HG03064 (cell line): ENCODE results near the gene IL10RA.

Experiments
- ATAC-seq: cut with Tn5 transposase; IDR thresholded peaks from one replicate; pipeline ENCODE4 v1.9.1; 2021; ENCODE audit warnings: low read depth; ENCODE audit not compliant: unreplicated experiment

The IL10RA gene

GRCh38 chr11:118004543-118005223 is 18.5 kb downstream of the IL10RA start:
- no peak for ATAC-seq

- ATAC-seq = no peak
These were observed 19.3 kb downstream of the IL10RA start for GRCh38 chr11:118005224-118006152.

GRCh38 chr11:118006153-118006534 is 19.9 kb downstream of the IL10RA start:
- ATAC-seq = no peak

DNA sequence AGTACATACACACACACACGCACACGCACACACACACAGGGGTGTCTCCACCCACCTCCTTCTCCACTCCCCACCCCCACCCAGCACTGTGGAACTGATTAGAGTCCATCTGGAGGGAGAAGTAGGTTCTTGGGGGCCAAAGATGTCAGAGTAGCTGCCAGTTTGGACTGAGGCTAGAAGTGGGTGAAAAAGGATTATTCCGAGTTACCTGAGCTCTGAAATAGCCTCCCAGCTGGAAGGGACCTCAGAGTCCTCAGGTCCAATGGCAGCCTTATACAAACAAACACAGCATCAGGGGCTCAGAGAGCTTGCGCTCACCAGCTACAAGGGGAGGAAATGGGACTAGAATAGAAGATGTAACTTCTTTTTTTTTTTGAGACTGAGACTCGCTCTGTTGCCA is 20.8 kb downstream of the IL10RA start:
- ATAC-seq = no peak

DNA sequence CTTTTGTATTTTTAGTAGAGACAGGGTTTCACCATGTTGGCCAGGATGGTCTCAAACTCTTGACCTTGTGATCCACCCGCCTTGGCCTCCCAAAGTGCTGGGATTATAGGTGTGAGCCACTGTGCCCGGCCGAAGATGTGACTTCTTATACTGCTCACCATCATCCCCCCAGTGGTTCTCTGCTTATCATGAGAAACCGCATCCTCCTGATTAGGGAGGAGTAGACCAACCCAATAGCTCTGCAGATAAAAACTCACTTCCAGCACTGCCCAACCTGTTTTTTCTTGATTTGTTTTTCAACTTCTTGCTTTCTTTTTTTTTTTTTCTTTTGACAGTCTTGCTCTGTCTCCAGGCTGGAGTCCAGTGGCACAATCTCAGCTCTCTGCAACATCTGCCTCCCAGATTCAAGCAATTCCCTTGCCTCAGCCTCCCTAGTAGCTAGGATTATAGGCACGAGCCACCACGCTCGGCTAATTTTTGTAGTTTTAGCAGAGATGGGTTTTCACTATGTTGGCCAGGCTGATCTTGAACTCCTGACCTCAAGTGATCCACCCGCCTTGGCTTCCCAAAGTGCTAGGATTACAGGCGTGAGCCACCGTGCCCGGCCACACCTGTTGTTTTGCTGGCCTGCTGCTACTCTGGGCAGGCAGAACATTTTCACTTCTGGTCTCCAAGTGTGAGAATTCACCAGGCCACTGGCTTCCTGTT is 21.5 kb downstream of the IL10RA start:
- peak; percentile 46 for ATAC-seq

DNA sequence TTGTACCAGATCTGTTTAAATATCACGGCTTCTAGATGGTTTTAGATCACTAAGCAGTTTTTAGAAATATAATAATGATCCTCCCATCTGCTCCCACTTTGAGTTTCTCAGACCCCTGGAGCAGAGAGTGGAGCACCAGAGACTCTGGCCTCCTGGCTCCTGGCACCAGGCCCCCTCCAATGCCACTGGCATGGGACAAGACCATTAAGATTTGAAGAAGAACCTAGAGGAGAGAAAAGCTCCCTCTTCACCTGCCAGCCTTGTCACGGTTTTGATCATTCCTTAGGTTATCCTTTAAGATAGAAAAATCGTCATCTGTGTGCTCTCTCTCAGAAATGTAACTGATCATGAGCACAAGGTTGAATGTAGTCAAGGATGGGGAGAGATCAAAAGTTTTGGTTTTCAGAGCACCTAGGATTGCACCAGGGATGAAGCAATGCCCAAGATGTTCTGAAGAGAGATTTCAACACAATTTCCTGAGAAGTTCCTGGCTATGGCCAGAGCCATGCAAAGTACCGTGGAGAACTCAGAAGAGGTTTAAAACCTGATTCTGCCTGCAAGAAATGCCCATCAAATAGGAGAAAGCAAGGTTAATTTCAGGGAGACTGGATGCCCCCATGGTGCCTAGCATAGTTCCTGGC is 22.2 kb downstream of the IL10RA start:
- ATAC-seq = no peak

- ATAC-seq = no peak
These were observed 23.9 kb downstream of the IL10RA start for GRCh38 chr11:118009864-118010737.

DNA sequence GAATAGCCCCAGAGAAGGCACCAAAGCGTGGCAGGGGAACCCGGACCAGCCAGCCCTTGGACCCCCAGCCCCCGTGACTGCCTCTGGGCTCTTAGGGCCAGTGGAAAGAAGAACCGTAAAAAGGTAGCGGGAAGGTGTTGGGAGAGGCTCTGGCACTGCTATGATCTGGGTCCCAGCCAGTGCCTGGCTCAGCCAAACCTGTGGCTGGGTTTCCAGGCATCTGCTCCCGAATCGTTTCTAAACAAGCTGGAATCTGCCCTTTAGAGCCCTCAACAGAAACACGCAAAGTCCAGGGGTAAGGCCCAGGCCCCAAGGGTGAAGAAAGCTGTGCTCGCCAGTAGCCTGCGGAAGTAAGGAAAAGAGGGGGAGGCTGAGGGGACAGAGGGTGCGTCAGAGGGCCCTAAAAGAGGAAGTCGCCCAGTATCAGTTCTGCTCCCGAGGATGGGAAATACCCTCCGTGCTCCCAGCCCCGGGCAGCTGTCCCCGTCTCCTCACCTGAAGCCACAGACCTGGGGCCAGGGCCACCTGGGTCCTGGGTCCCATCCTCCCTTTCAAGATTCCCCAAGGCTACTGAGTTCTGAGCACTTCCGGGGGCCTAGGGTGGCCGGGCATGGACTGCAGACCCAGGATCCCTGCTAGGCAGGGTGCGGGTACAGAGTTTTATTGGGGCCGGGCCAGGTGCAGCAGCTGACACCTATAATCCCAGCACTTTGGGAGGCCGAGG is 24.7 kb downstream of the IL10RA start:
- ATAC-seq = peak; percentile 66

DNA sequence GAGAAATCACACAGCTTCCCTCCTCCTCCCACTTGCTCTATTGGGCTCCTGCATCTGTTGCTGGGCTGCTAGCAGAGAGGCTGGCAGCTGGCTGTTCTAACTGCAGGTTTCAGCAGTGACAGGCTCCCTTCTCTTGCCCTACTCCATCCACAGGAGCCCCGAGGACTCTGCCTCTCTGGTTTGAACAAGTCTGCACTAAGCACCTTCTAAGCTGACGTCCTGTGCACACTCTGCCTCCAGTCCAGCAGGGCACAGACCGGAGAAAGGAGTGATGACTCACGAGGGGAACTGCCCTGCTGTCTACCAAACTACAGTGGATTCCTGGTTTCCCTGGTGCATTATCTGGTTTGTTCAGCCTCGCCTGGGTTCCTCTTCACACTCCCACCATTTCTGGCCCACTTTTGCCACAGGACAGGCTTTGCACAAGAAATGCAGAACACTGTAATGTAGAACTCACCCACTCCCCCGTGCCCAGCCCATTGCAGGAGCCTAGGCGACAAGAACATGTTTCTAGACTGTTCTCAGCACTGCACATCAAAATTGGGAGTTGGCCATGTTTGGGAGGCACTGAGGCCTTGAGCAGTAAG is 26.0 kb downstream of the IL10RA start:
- ATAC-seq = no peak

DNA sequence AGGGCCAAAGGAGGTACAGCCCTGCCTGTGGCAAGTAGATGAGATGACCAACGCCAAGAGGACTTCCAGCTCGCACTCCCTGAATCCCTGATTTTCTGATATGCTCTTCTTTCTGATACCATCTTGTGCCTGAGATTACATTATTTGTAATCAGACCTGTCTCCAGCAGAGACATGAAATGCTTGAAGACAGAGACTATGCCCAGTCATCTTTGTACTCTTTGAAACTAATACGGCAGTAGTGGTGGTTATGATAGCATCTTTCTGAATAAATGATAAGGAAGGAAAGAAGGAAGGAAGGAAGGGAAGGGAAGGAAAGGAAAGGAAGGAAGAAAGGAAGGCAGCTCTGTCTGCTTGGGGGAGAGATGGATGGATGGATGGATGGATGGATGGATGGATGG is 27.8 kb downstream of the IL10RA start:
- no peak for ATAC-seq

GRCh38 chr11:118015385-118015841 is 29.2 kb downstream of the IL10RA start:
- no peak for ATAC-seq

GRCh38 chr11:118016104-118016503 is 29.9 kb downstream of the IL10RA start:
- no peak for ATAC-seq

DNA sequence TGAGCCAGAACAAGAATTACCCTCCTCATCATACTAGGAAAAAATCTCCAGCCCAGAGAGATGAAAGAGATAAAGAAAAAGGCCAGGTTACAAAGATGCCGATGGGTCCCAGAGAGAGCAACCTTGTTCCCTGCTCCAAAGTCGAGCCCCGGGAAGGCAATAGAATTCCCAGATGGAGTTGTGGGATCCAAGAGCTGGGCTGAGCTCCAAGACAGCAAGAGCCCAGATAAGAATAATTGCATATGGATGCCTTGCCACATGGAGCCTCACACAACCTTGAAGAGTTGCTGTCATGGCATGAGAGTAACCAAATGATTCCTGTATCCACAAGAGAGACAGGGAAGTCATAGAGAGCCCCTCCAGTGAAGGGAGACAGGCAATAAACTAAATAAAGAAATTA is 30.9 kb downstream of the IL10RA start:
- no peak for ATAC-seq

DNA sequence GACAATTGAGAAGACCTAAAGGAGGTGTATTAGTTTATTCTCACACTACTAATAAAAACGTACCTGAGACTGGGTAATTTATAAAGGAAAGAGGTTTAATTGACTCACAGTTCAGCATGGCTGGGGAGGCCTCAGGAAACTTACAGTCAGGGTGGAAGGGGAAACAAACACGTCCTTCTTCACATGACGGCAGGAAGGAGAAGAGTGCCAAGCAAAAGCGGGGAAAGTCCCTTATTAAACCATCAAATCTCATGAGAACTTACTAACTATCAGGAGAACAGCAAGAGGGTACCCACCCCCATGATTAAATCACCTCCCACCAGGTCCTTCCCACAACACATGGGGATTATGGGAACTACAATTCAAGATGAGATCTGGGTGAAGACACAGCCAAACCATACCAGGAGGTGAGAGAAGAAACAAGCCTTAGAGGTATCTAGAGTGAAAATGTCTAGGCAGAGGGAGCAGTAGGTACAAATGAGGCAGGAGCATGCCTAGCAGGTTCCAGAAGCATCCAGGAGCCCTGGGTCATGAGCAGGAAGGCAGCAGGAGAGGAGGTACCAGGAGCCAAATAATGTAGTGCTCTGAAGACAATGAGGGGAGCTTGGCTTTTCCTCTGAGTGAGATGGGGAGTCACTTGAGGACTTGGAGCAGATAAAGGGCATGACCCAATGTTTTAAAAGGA is 31.6 kb downstream of the IL10RA start:
- no peak for ATAC-seq

GRCh38 chr11:118018401-118018800 is 32.2 kb downstream of the IL10RA start:
- ATAC-seq = no peak

GRCh38 chr11:118021146-118021545 is 35.0 kb downstream of the IL10RA start:
- no peak for ATAC-seq

DNA sequence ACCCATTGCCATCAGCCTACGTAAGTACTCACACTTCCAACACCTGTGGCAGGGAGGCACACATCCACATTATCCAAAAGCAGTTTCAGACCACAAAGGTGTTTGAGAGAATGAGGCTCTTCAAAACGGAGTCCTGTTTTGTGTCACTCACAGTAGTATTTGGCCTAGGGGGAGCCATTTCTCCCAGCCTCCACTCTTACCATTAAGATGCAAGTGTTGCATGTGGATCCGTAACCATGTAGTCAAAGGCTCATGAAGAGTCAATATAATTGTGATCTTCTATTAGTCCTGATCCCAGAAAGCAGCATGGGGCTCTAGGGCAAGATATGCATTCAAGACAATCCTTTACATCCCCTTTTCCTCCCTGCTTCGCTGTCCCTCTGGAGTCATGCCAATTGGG is 41.5 kb downstream of the IL10RA start:
- no peak for ATAC-seq

GRCh38 chr11:118028626-118029025 is 42.4 kb downstream of the IL10RA start:
- no peak for ATAC-seq
